ENCODE data around the gene MID1. TPM values are rescaled to one million over a fixed set of nuclear protein-coding genes. Genes with fewer than 3 reads are reported as not detected.

Gene MID1
- total RNA-seq, 2 experiments from 2014 or later: 0.61 to 1.1 TPM

- intact Hi-C loops (cut with micrococcal nuclease): no loop called here
- H3K4me3 Mint-ChIP-seq: no peak overlapping the region
- no peaks in the 10 kb centered on the region for H3K9me3 Mint-ChIP-seq
- H3K36me3 Mint-ChIP-seq (ENCODE audit: low read depth): no peaks in the 10 kb centered on the region
- no peaks in the 10 kb centered on the region for H3K4me1 Mint-ChIP-seq (ENCODE audit: low read depth)
- CTCF ChIA-PET: no interaction called here
- H3K27ac Mint-ChIP-seq: no peak overlapping the region
- no peaks in the 10 kb centered on the region for H3K27me3 Mint-ChIP-seq
- ATAC-seq (no peak), DNase-seq (no peak)
- no peak for TF ChIP-seq CTCF (IDR thresholded peaks at IDR 0.05)
- POLR2A ChIA-PET: no interaction called here
These were observed 88.5 kb downstream of the MID1 start for GRCh38 chrX:10531927-10532326.

- no peak for ATAC-seq
- TF ChIP-seq CTCF (IDR thresholded peaks at IDR 0.05): no peak
- H3K36me3 Mint-ChIP-seq (ENCODE audit: low read depth): no peaks in the 10 kb centered on the region
- no peak for DNase-seq
- H3K27me3 Mint-ChIP-seq: no peaks in the 10 kb centered on the region
- intact Hi-C loops (cut with micrococcal nuclease): no loop called here
- H3K4me3 Mint-ChIP-seq: no peak overlapping the region
- no peaks in the 10 kb centered on the region for H3K9me3 Mint-ChIP-seq
- H3K27ac Mint-ChIP-seq: no peak overlapping the region
- CTCF ChIA-PET: no interaction called here
- H3K4me1 Mint-ChIP-seq (ENCODE audit: low read depth): no peaks in the 10 kb centered on the region
- POLR2A ChIA-PET: no interaction called here
These were observed 91.0 kb downstream of the MID1 start for GRCh38 chrX:10529344-10529743.

- no peak for ATAC-seq
- no peak overlapping the region for H3K4me3 Mint-ChIP-seq
- no peaks in the 10 kb centered on the region for H3K27me3 Mint-ChIP-seq
- no peaks in the 10 kb centered on the region for H3K4me1 Mint-ChIP-seq (ENCODE audit: low read depth)
- intact Hi-C loops (cut with micrococcal nuclease): no loop called here
- no peaks in the 10 kb centered on the region for H3K36me3 Mint-ChIP-seq (ENCODE audit: low read depth)
- POLR2A ChIA-PET: no interaction called here
- no peak overlapping the region for H3K27ac Mint-ChIP-seq
- DNase-seq: no peak
- no peak for TF ChIP-seq CTCF (IDR thresholded peaks at IDR 0.05)
- H3K9me3 Mint-ChIP-seq: no peaks in the 10 kb centered on the region
- CTCF ChIA-PET: no interaction called here
These were observed 93.9 kb downstream of the MID1 start for GRCh38 chrX:10526451-10526850.

GRCh38 chrX:10525381-10526120 lies 94.8 kb downstream of the MID1 start:
- ATAC-seq (no peak), DNase-seq (no peak)
- Mint-ChIP-seq H3K36me3 (ENCODE audit: low read depth) (no peaks in the 10 kb centered on the region), H3K9me3 (no peaks in the 10 kb centered on the region), H3K4me3 (no peak overlapping the region), H3K27ac (no peak overlapping the region), H3K27me3 (no peaks in the 10 kb centered on the region), H3K4me1 (ENCODE audit: low read depth) (no peaks in the 10 kb centered on the region)
- ChIA-PET POLR2A (no interaction called here), CTCF (no interaction called here)
- intact Hi-C loops (cut with micrococcal nuclease): no loop called here
- no peak for TF ChIP-seq CTCF (IDR thresholded peaks at IDR 0.05)

GRCh38 chrX:10524578-10524977 lies 95.8 kb downstream of the MID1 start:
- Mint-ChIP-seq H3K4me3 (no peak overlapping the region), H3K36me3 (ENCODE audit: low read depth) (no peaks in the 10 kb centered on the region), H3K27ac (no peak overlapping the region), H3K27me3 (no peaks in the 10 kb centered on the region), H3K4me1 (ENCODE audit: low read depth) (no peaks in the 10 kb centered on the region), H3K9me3 (no peaks in the 10 kb centered on the region)
- ChIA-PET POLR2A (no interaction called here), CTCF (no interaction called here)
- DNase-seq (no peak), ATAC-seq (no peak)
- intact Hi-C loops (cut with micrococcal nuclease): no loop called here
- no peak for TF ChIP-seq CTCF (IDR thresholded peaks at IDR 0.05)

All from activated CD8-positive, alpha-beta T cell treated with anti-CD3 and anti-CD28 coated beads for 36 hours (primary cell).